Measurements from ENCODE around the gene TNFRSF11A. TPM values are rescaled to one million over a fixed set of nuclear protein-coding genes. Genes with fewer than 3 reads are reported as not detected.

TNFRSF11A gene
- total RNA-seq, 1 donor from 2014 or later: 43.0 TPM

- Mint-ChIP-seq H3K27me3 (ENCODE audit: low read depth) (no peaks in the 10 kb centered on the region), H3K36me3 (ENCODE audit: low read depth) (peaks cover 5% of the 10 kb centered on the region)
- intact Hi-C loops (cut with micrococcal nuclease): loop anchor here (2.0 kb wide), 1 partner anchor 55 kb away; no protein-coding TSS in a partner anchor
Measured at GRCh38 chr18:62398291-62398690, 73.2 kb downstream of the TNFRSF11A start.

GRCh38 chr18:62399276-62399675 is 74.2 kb downstream of the TNFRSF11A start:
- Mint-ChIP-seq H3K36me3 (ENCODE audit: low read depth) (peaks cover 5% of the 10 kb centered on the region), H3K27ac (no peak overlapping the region), H3K4me1 (ENCODE audit: low read depth) (peaks cover 60% of the 10 kb centered on the region), H3K9me3 (peaks cover 11% of the 10 kb centered on the region), H3K27me3 (ENCODE audit: low read depth) (no peaks in the 10 kb centered on the region), H3K4me3 (ENCODE audit: low read depth) (no peak overlapping the region)
- no peak for DNase-seq (ENCODE audit: low spot score)
- intact Hi-C loops (cut with micrococcal nuclease): loop anchor here (2.0 kb wide), 1 partner anchor 54 kb away; no protein-coding TSS in a partner anchor

More at GRCh38 chr18:62398291-62398690, 73.2 kb downstream of the TNFRSF11A start:
- Mint-ChIP-seq H3K27ac (no peak overlapping the region), H3K9me3 (peaks cover 11% of the 10 kb centered on the region), H3K4me3 (ENCODE audit: low read depth) (no peak overlapping the region), H3K4me1 (ENCODE audit: low read depth) (peaks cover 60% of the 10 kb centered on the region)
- no peak for DNase-seq (ENCODE audit: low spot score)

- Mint-ChIP-seq H3K4me1 (ENCODE audit: low read depth) (peaks cover 60% of the 10 kb centered on the region), H3K27ac (peak overlapping the region; percentile 20), H3K9me3 (peaks cover 11% of the 10 kb centered on the region), H3K4me3 (ENCODE audit: low read depth) (no peak overlapping the region), H3K27me3 (ENCODE audit: low read depth) (no peaks in the 10 kb centered on the region), H3K36me3 (ENCODE audit: low read depth) (peaks cover 5% of the 10 kb centered on the region)
- no peak for DNase-seq (ENCODE audit: low spot score)
- intact Hi-C loops (cut with micrococcal nuclease): loop anchor here (2.0 kb wide), 1 partner anchor 53 kb away; no protein-coding TSS in a partner anchor
Measured at GRCh38 chr18:62399781-62400308, 74.7 kb downstream of the TNFRSF11A start.

- Mint-ChIP-seq H3K36me3 (ENCODE audit: low read depth) (peaks cover 5% of the 10 kb centered on the region), H3K27ac (peak overlapping the region; percentile 29), H3K9me3 (peaks cover 11% of the 10 kb centered on the region), H3K4me3 (ENCODE audit: low read depth) (no peak overlapping the region), H3K4me1 (ENCODE audit: low read depth) (peaks cover 59% of the 10 kb centered on the region), H3K27me3 (ENCODE audit: low read depth) (no peaks in the 10 kb centered on the region)
- intact Hi-C loops (cut with micrococcal nuclease): loop anchor here (1.0 kb wide), 1 partner anchor 19 kb away; no protein-coding TSS in a partner anchor
- no peak for DNase-seq (ENCODE audit: low spot score)
Measured at GRCh38 chr18:62400916-62401315, 75.8 kb downstream of the TNFRSF11A start.

GRCh38 chr18:62402342-62402948 is 77.3 kb downstream of the TNFRSF11A start:
- Mint-ChIP-seq H3K27me3 (ENCODE audit: low read depth) (no peaks in the 10 kb centered on the region), H3K4me3 (ENCODE audit: low read depth) (no peak overlapping the region), H3K36me3 (ENCODE audit: low read depth) (peaks cover 5% of the 10 kb centered on the region), H3K9me3 (peaks cover 11% of the 10 kb centered on the region), H3K27ac (no peak overlapping the region), H3K4me1 (ENCODE audit: low read depth) (peaks cover 48% of the 10 kb centered on the region)
- intact Hi-C loops (cut with micrococcal nuclease): no loop called here
- no peak for DNase-seq (ENCODE audit: low spot score)

- Mint-ChIP-seq H3K27ac (no peak overlapping the region), H3K36me3 (ENCODE audit: low read depth) (peaks cover 5% of the 10 kb centered on the region), H3K4me3 (ENCODE audit: low read depth) (no peak overlapping the region), H3K27me3 (ENCODE audit: low read depth) (no peaks in the 10 kb centered on the region), H3K4me1 (ENCODE audit: low read depth) (peaks cover 46% of the 10 kb centered on the region), H3K9me3 (peaks cover 11% of the 10 kb centered on the region)
- intact Hi-C loops (cut with micrococcal nuclease): no loop called here
- DNase-seq (ENCODE audit: low spot score): no peak
Measured at GRCh38 chr18:62403120-62403519, 78.0 kb downstream of the TNFRSF11A start.

- peaks cover 18% of the 10 kb centered on the region for H3K9me3 Mint-ChIP-seq
- H3K4me3 Mint-ChIP-seq (ENCODE audit: low read depth): no peak overlapping the region
- DNase-seq (ENCODE audit: low spot score): no peak
- intact Hi-C loops (cut with micrococcal nuclease): no loop called here
- H3K4me1 Mint-ChIP-seq (ENCODE audit: low read depth): peaks cover 32% of the 10 kb centered on the region
- no peaks in the 10 kb centered on the region for H3K27me3 Mint-ChIP-seq (ENCODE audit: low read depth)
- no peak overlapping the region for H3K27ac Mint-ChIP-seq
- peaks cover 8% of the 10 kb centered on the region for H3K36me3 Mint-ChIP-seq (ENCODE audit: low read depth)
Measured at GRCh38 chr18:62404881-62405280, 79.8 kb downstream of the TNFRSF11A start.

- intact Hi-C loops (cut with micrococcal nuclease): no loop called here
- no peak for DNase-seq (ENCODE audit: low spot score)
Measured at GRCh38 chr18:62407660-62408059, 82.5 kb downstream of the TNFRSF11A start.

GRCh38 chr18:62409821-62410220 is 84.7 kb downstream of the TNFRSF11A start:
- H3K4me3 Mint-ChIP-seq (ENCODE audit: low read depth): no peak overlapping the region
- peaks cover 18% of the 10 kb centered on the region for H3K9me3 Mint-ChIP-seq
- intact Hi-C loops (cut with micrococcal nuclease): no loop called here
- H3K36me3 Mint-ChIP-seq (ENCODE audit: low read depth): peaks cover 11% of the 10 kb centered on the region
- H3K4me1 Mint-ChIP-seq (ENCODE audit: low read depth): peaks cover 26% of the 10 kb centered on the region
- no peak for DNase-seq (ENCODE audit: low spot score)
- H3K27ac Mint-ChIP-seq: no peak overlapping the region
- H3K27me3 Mint-ChIP-seq (ENCODE audit: low read depth): no peaks in the 10 kb centered on the region

More at GRCh38 chr18:62407660-62408059, 82.5 kb downstream of the TNFRSF11A start:
- H3K36me3 Mint-ChIP-seq (ENCODE audit: low read depth): peaks cover 11% of the 10 kb centered on the region
- no peak overlapping the region for H3K4me3 Mint-ChIP-seq (ENCODE audit: low read depth)
- H3K9me3 Mint-ChIP-seq: peaks cover 24% of the 10 kb centered on the region
- no peaks in the 10 kb centered on the region for H3K27me3 Mint-ChIP-seq (ENCODE audit: low read depth)
- H3K4me1 Mint-ChIP-seq (ENCODE audit: low read depth): peaks cover 12% of the 10 kb centered on the region
- peak overlapping the region; percentile 6 for H3K27ac Mint-ChIP-seq

GRCh38 chr18:62412231-62412979 is 87.3 kb downstream of the TNFRSF11A start:
- intact Hi-C loops (cut with micrococcal nuclease): no loop called here
- no peaks in the 10 kb centered on the region for H3K27me3 Mint-ChIP-seq (ENCODE audit: low read depth)
- peaks cover 25% of the 10 kb centered on the region for H3K4me1 Mint-ChIP-seq (ENCODE audit: low read depth)
- H3K9me3 Mint-ChIP-seq: peaks cover 18% of the 10 kb centered on the region
- no peak overlapping the region for H3K4me3 Mint-ChIP-seq (ENCODE audit: low read depth)
- no peak overlapping the region for H3K27ac Mint-ChIP-seq
- H3K36me3 Mint-ChIP-seq (ENCODE audit: low read depth): peaks cover 17% of the 10 kb centered on the region
- no peak for DNase-seq (ENCODE audit: low spot score)

GRCh38 chr18:62413206-62413605 is 88.1 kb downstream of the TNFRSF11A start:
- intact Hi-C loops (cut with micrococcal nuclease): no loop called here
- Mint-ChIP-seq H3K4me3 (ENCODE audit: low read depth) (no peak overlapping the region), H3K27ac (no peak overlapping the region), H3K27me3 (ENCODE audit: low read depth) (no peaks in the 10 kb centered on the region), H3K9me3 (peaks cover 18% of the 10 kb centered on the region), H3K36me3 (ENCODE audit: low read depth) (peaks cover 17% of the 10 kb centered on the region), H3K4me1 (ENCODE audit: low read depth) (peaks cover 23% of the 10 kb centered on the region)
- no peak for DNase-seq (ENCODE audit: low spot score)

GRCh38 chr18:62418258-62418657 is 93.1 kb downstream of the TNFRSF11A start:
- no peak overlapping the region for H3K4me3 Mint-ChIP-seq (ENCODE audit: low read depth)
- intact Hi-C loops (cut with micrococcal nuclease): no loop called here
- H3K4me1 Mint-ChIP-seq (ENCODE audit: low read depth): peaks cover 59% of the 10 kb centered on the region
- peaks cover 12% of the 10 kb centered on the region for H3K9me3 Mint-ChIP-seq
- peak overlapping the region; percentile 83 for H3K27ac Mint-ChIP-seq
- no peaks in the 10 kb centered on the region for H3K27me3 Mint-ChIP-seq (ENCODE audit: low read depth)
- peaks cover 17% of the 10 kb centered on the region for H3K36me3 Mint-ChIP-seq (ENCODE audit: low read depth)
- no peak for DNase-seq (ENCODE audit: low spot score)

GRCh38 chr18:62420151-62420512 is 95.0 kb downstream of the TNFRSF11A start:
- H3K9me3 Mint-ChIP-seq: peaks cover 12% of the 10 kb centered on the region
- H3K4me1 Mint-ChIP-seq (ENCODE audit: low read depth): peaks cover 52% of the 10 kb centered on the region
- no peaks in the 10 kb centered on the region for H3K27me3 Mint-ChIP-seq (ENCODE audit: low read depth)
- H3K27ac Mint-ChIP-seq: peak overlapping the region; percentile 95
- H3K36me3 Mint-ChIP-seq (ENCODE audit: low read depth): peaks cover 15% of the 10 kb centered on the region
- no peak for DNase-seq (ENCODE audit: low spot score)
- intact Hi-C loops (cut with micrococcal nuclease): loop anchor here (1.0 to 2.0 kb wide), 10 partner anchors 19 to 425 kb away; partner anchors contain the start of gene PHLPP1
- H3K4me3 Mint-ChIP-seq (ENCODE audit: low read depth): peak overlapping the region; percentile 66
